Left lung (tissue), 10 donors: ENCODE results near the gene ENO4. TPM values are rescaled to one million over a fixed set of nuclear protein-coding genes. Genes with fewer than 3 reads are reported as not detected.

Experiments used
- ATAC-seq: fragments of 200-7000 bp; cut with Tn5 transposase; one replicate; pipeline ENCODE4 v1.9.1; 2020; ENCODE audit warnings: moderate library complexity
- DNase-seq, 4 donors: peaks; one replicate each; pipeline ENCODE4 v3.0.0-alpha.2; 2013 to 2020
- H3K27ac ChIP-seq, 2 donors: fragments of 200-600 bp; sonication (generic) in 1 of 2; one replicate each; pipeline versions ENCODE4 v1.5.0 to v1.8.0; 2020 to 2021
- H3K27me3 ChIP-seq, 2 donors: fragments of 200-600 bp; sonication (generic) in 1 of 2; one replicate each; pipeline versions ENCODE4 v1.5.0 to v1.8.0; 2020 to 2021
- H3K36me3 ChIP-seq, 2 donors: fragments of 200-600 bp; sonication (generic) in 1 of 2; one replicate each; pipeline versions ENCODE4 v1.5.0 to v1.8.0; 2020 to 2021
- H3K4me1 ChIP-seq, 2 donors: fragments of 200-600 bp; one replicate each; pipeline ENCODE4 v1.8.0; 2021
- H3K4me3 ChIP-seq, 2 donors: fragments of 200-600 bp; sonication (generic) in 1 of 2; one replicate each; pipeline versions ENCODE4 v1.5.0 to v1.8.0; 2020 to 2021; ENCODE audit warnings: mild to moderate bottlenecking in 1 of 2
- H3K9me3 ChIP-seq, 2 donors: fragments of 200-600 bp; sonication (generic) in 1 of 2; one replicate each; pipeline versions ENCODE4 v1.5.0 to v1.8.0; 2020 to 2021
- intact Hi-C, 2 donors: fragments of 100-400 bp; cut with DNase I; formaldehyde crosslinking; loops; one replicate each; pipeline versions ENCODE4 v1.11.2 to v1.14.2; 2022
- polyA plus RNA-seq, 6 donors: library from polyadenylated mRNA; unstranded; fragments of 120-200 nt; gene quantifications; one replicate each; pipeline ENCODE4 v1.2.1, GENCODE V29; 2013; ENCODE audit not compliant: insufficient read length in 6 of 6
- total RNA-seq, 2 donors: library from RNA; stranded (reverse); fragmentation: NEBNext Ultra II Directional; extraction: Animal tissue kit (Norgen Biotek cat#: 25700); gene quantifications; one replicate each; pipeline ENCODE4 v1.2.1, GENCODE V29; 2021
- TF ChIP-seq, protein P1 (sequence below), 2 donors: fragments of 200-600 bp; sonication (generic) in 1 of 2; IDR thresholded peaks; one replicate each; pipeline versions ENCODE4 v1.5.0 to v1.8.0; 2021; ENCODE audit warnings: antibody characterized with exemption in 2 of 2
- donor health status: DM: no; HTN: yes; CAD: no.
- donor health status: DM: no; HTN: no; CAD: no.

Gene ENO4
- total and polyA plus RNA-seq, 8 donors = 0.50 to 4.4 (median 3.0) TPM

DNA sequence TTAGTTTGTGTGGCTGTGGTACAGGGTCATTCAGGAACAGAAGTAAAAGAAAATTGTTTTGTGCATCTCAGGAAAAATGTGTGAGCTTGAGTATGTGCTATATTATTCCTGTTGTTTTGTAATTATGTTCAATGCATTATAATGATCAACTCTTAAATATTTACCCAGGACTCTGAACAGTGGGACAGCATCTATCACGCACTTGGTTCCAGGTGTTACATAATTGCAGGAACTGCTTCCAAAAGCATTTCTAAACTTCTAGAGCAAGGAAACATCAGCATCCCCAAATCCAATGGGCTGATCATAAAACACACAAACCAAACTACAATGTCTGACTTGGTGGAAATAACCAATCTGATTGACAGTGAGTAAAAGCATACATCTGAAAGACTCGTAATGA is 26.6 kb downstream of the ENO4 start:
- ATAC-seq (no peak), DNase-seq (no peak)
- intact Hi-C loops = no loop called here
- no peak overlapping the region for H3K4me3 ChIP-seq
- TF ChIP-seq, protein P1, sequence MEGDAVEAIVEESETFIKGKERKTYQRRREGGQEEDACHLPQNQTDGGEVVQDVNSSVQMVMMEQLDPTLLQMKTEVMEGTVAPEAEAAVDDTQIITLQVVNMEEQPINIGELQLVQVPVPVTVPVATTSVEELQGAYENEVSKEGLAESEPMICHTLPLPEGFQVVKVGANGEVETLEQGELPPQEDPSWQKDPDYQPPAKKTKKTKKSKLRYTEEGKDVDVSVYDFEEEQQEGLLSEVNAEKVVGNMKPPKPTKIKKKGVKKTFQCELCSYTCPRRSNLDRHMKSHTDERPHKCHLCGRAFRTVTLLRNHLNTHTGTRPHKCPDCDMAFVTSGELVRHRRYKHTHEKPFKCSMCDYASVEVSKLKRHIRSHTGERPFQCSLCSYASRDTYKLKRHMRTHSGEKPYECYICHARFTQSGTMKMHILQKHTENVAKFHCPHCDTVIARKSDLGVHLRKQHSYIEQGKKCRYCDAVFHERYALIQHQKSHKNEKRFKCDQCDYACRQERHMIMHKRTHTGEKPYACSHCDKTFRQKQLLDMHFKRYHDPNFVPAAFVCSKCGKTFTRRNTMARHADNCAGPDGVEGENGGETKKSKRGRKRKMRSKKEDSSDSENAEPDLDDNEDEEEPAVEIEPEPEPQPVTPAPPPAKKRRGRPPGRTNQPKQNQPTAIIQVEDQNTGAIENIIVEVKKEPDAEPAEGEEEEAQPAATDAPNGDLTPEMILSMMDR (IDR thresholded peaks at IDR 0.05) = no peak
- H3K27me3 ChIP-seq = peaks cover 0 to 4% of the 10 kb centered on the region in 2 donors
- H3K4me1 ChIP-seq = no peaks in the 10 kb centered on the region
- no peaks in the 10 kb centered on the region for H3K36me3 ChIP-seq
- no peak overlapping the region for H3K27ac ChIP-seq
- no peaks in the 10 kb centered on the region for H3K9me3 ChIP-seq

DNA sequence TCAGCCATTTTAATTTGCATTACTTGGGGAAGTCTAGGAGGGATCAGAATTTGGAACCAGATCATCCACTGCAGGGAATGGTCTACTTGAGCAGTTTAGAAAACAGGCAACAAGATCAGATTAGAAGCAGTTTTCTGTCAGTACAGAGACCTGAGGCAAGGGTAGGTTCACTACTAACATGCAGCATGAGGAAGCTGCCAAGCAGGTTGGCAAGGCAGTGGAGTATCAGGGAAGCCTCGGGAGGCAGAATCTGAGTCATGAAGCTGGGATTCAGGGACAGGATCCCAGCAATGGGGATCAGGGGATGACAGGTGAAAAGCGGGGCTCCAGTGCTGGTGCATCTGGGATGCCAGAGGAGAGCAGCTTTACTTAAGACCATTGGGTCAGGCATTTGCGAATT is 28.1 kb downstream of the ENO4 start:
- TF ChIP-seq, protein P1 (IDR thresholded peaks at IDR 0.05) = no peak
- intact Hi-C loops = no loop called here
- no peak overlapping the region for H3K27ac ChIP-seq
- DNase-seq (no peak), ATAC-seq (no peak)
- peaks cover 0 to 4% of the 10 kb centered on the region in 2 donors for H3K27me3 ChIP-seq
- no peaks in the 10 kb centered on the region for H3K36me3 ChIP-seq
- H3K4me3 ChIP-seq = no peak overlapping the region
- H3K9me3 ChIP-seq = no peaks in the 10 kb centered on the region
- no peaks in the 10 kb centered on the region for H3K4me1 ChIP-seq

DNA sequence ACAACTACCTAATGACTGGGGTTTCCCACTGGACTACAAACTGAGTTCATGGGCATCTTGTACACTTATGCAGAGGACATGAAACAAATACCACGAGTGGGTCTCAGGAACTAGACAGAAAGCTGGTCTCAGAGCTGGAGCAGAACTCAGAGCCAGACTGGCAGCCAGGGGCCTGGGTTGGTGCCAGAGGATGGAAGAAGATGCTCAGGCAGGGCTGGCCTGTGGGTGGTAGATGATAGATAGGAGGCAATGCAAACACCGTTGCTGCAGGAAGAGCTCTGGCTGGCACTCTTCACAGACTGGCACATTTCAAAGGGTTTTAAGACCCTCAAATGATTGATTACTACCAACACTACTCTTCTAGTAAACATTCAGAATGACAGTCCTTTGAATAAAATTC is 28.8 kb downstream of the ENO4 start:
- Histone ChIP-seq H3K9me3 (no peaks in the 10 kb centered on the region), H3K4me3 (no peak overlapping the region), H3K36me3 (no peaks in the 10 kb centered on the region), H3K27ac (no peak overlapping the region), H3K27me3 (peaks cover 0 to 4% of the 10 kb centered on the region in 2 donors), H3K4me1 (no peaks in the 10 kb centered on the region)
- TF ChIP-seq, protein P1 (IDR thresholded peaks at IDR 0.05) = no peak
- intact Hi-C loops = no loop called here
- DNase-seq (no peak), ATAC-seq (no peak)

DNA sequence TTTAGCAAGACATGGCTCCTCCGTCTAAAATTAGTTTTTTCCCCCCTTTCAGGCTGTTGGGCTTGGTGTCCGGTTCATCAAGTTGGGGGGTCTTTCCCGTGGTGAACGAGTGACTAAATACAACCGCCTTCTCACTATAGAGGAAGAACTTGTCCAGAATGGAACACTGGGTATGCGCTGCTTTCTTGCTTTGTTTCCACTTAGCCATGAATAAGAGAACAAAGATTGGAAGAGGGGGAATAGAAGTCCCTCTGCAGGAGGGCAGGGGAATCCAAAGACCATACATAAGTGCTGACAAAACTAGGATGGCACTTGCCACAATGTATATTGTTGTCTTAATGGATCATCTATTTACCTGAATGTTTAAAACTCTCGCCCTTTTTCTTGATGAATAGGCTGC is 30.5 kb downstream of the ENO4 start:
- H3K9me3 ChIP-seq = no peaks in the 10 kb centered on the region
- H3K27ac ChIP-seq = no peak overlapping the region
- ATAC-seq = no peak
- TF ChIP-seq, protein P1 (IDR thresholded peaks at IDR 0.05) = no peak
- H3K36me3 ChIP-seq = no peaks in the 10 kb centered on the region
- H3K4me1 ChIP-seq = no peaks in the 10 kb centered on the region
- intact Hi-C loops = no loop called here
- no peak for DNase-seq
- no peak overlapping the region for H3K4me3 ChIP-seq
- H3K27me3 ChIP-seq = peaks cover 0 to 2% of the 10 kb centered on the region in 2 donors

DNA sequence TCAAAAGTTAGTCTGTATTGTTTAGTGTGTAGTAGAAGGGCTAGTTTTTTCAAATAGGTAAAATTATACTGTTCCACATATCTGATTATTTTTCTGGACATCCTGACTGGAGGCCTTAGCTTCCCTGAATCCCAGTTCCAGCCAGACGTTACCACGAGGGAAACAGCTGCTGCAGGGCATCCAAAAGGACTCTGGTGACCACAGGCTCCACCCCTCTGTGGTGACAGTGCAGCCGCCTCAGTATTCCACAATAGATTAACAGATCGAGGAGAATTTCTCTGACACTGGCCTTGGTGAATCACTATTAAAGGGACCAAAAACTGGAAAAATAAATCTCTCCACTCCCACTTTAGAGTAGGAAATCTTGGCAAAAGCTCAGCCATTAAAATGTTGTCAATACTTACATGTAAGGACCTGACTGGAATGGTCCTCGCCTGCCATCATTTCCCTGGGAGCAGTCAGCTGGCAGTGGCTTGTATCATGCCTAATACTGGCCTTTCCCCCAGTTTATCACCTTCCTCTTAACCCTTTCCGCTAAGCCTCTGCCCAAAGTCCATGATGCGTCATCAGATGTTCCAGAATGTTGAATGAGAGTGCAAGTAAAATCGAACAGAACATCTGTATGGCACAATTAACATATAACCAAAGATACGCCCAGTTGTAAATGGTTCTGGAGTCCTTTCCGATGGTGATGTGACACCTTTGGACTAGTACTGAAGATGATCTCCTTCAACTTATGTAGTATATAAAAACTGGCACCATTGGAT is 31.6 kb downstream of the ENO4 start:
- Histone ChIP-seq H3K9me3 (no peaks in the 10 kb centered on the region), H3K4me1 (no peaks in the 10 kb centered on the region), H3K36me3 (no peaks in the 10 kb centered on the region), H3K27me3 (no peaks in the 10 kb centered on the region), H3K27ac (no peak overlapping the region), H3K4me3 (no peak overlapping the region)
- no peak for ATAC-seq
- TF ChIP-seq, protein P1 (IDR thresholded peaks at IDR 0.05) = no peak
- intact Hi-C loops = no loop called here
- DNase-seq = no peak
